Esophagus muscularis mucosa (tissue), 4 donors: ENCODE results near the gene NGEF. TPM values are rescaled to one million over a fixed set of nuclear protein-coding genes. Genes with fewer than 3 reads are reported as not detected.

Source experiments
- DNase-seq: peaks from one replicate; pipeline ENCODE4 v3.0.0-alpha.2; 2017; ENCODE audit errors: extremely low spot score
- H3K27ac ChIP-seq, 4 donors: fragments of 200-600 bp; sonication (generic); replicated peaks in 1 of 4; 1 replicate in 3 of 4; 2 replicates in 1 of 4; pipeline ENCODE4 v1.5.1; 2016 to 2019; ENCODE audit warnings: mild to moderate bottlenecking in 1 of 4
- H3K27me3 ChIP-seq, 4 donors: fragments of 200-600 bp; sonication (generic); one replicate each; pipeline versions ENCODE4 v1.5.1 to v1.6.0; 2016 to 2019
- H3K36me3 ChIP-seq, 4 donors: fragments of 200-600 bp; sonication (generic); one replicate each; pipeline ENCODE4 v1.5.1; 2016 to 2019
- H3K4me1 ChIP-seq, 4 donors: fragments of 200-600 bp; sonication (generic); one replicate each; pipeline ENCODE4 v1.5.1; 2016 to 2019
- H3K4me3 ChIP-seq, 4 donors: fragments of 200-600 bp; sonication (generic); 1 replicate in 2 of 4; 2 replicates in 2 of 4; pipeline ENCODE4 v1.5.1; 2016 to 2019; ENCODE audit warnings: mild to moderate bottlenecking in 4 of 4, moderate library complexity in 1 of 4
- H3K9me3 ChIP-seq, 4 donors: fragments of 200-600 bp; sonication (generic); 1 replicate in 3 of 4; 2 replicates in 1 of 4; pipeline ENCODE4 v1.5.1; 2016 to 2019
- EP300 ChIP-seq: sonication (generic); formaldehyde crosslinking; IDR thresholded peaks from one replicate; pipeline ENCODE4 v1.6.1; 2017; ENCODE audit warnings: antibody characterized with exemption
- POLR2A ChIP-seq: fragments of 450-650 bp; IDR thresholded peaks from one replicate; pipeline ENCODE4 v1.6.1; 2017; ENCODE audit warnings: antibody characterized with exemption, moderate library complexity, mild to moderate bottlenecking, low read depth
- POLR2AphosphoS5 ChIP-seq, 2 donors: sonication (generic); formaldehyde crosslinking; IDR thresholded peaks; one replicate each; pipeline ENCODE4 v1.6.1; 2017; ENCODE audit warnings: antibody characterized with exemption in 2 of 2
- WGBS: methylation state at CpG from one replicate; pipeline ENCODE4 v1.1.5; 2018; 5-methylcytosine and 5-hydroxymethylcytosine counted together
- intact Hi-C: fragments of 100-400 bp; cut with DNase I; formaldehyde crosslinking; loops from one replicate; pipeline ENCODE4 v1.15.1; 2023
- total RNA-seq, 4 donors: library from RNA; depleted of rRNA; stranded (reverse); fragments of >200 nt; gene quantifications; one replicate each; pipeline versions ENCODE4 v1.1.0 to v1.2.1, GENCODE V29; 2016
- TF ChIP-seq, protein P1 (sequence below), 3 experiments: fragments of 200-600 bp in 2 of 3; fragments of 450-650 bp in 1 of 3; sonication (generic) in 2 of 3; IDR thresholded peaks; one replicate each; pipeline ENCODE4 v1.5.1; 2017 to 2019; ENCODE audit warnings: antibody characterized with exemption in 3 of 3, mild to moderate bottlenecking in 2 of 3, moderate library complexity in 1 of 3

Gene NGEF
- total RNA-seq, 4 donors from 2014 or later: 0.33 to 0.98 (median 0.52) TPM; not detected in 1

DNA sequence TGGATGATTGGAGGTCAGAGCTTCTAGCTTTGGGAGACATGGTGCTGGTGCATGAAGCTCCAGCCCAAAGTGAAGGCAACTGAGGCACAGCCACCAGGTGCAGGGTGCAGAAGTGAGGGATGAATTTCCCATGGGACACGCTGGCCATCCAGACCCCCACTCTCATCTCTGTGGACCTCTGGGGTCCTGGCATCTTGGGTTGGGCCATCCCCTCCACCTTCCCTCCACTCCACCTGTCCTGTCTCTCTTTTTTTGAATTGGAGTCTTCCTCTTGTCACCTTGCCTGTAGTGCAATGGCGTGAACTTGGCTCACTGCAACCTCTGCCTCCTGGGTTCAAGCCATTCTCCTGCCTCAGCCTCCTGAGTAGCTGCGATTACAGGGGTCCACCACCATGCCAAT is 3.4 kb downstream of the NGEF start:
- H3K4me1 ChIP-seq: no peaks in the 10 kb centered on the region
- H3K36me3 ChIP-seq: no peaks in the 10 kb centered on the region
- no peak overlapping the region for H3K4me3 ChIP-seq
- intact Hi-C loops: no loop called here
- no peaks in the 10 kb centered on the region for H3K27me3 ChIP-seq
- DNase-seq: no peak
- 100% methylated on average over 3 of the region's 3 CpGs for WGBS
- TF ChIP-seq EP300: no peak
- TF ChIP-seq, protein P1, sequence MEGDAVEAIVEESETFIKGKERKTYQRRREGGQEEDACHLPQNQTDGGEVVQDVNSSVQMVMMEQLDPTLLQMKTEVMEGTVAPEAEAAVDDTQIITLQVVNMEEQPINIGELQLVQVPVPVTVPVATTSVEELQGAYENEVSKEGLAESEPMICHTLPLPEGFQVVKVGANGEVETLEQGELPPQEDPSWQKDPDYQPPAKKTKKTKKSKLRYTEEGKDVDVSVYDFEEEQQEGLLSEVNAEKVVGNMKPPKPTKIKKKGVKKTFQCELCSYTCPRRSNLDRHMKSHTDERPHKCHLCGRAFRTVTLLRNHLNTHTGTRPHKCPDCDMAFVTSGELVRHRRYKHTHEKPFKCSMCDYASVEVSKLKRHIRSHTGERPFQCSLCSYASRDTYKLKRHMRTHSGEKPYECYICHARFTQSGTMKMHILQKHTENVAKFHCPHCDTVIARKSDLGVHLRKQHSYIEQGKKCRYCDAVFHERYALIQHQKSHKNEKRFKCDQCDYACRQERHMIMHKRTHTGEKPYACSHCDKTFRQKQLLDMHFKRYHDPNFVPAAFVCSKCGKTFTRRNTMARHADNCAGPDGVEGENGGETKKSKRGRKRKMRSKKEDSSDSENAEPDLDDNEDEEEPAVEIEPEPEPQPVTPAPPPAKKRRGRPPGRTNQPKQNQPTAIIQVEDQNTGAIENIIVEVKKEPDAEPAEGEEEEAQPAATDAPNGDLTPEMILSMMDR (IDR thresholded peaks at IDR 0.05): no peak
- TF ChIP-seq POLR2A: no peak
- no peak for TF ChIP-seq POLR2AphosphoS5 (IDR thresholded peaks at IDR 0.05)
- no peaks in the 10 kb centered on the region for H3K9me3 ChIP-seq
- H3K27ac ChIP-seq: no peak overlapping the region

DNA sequence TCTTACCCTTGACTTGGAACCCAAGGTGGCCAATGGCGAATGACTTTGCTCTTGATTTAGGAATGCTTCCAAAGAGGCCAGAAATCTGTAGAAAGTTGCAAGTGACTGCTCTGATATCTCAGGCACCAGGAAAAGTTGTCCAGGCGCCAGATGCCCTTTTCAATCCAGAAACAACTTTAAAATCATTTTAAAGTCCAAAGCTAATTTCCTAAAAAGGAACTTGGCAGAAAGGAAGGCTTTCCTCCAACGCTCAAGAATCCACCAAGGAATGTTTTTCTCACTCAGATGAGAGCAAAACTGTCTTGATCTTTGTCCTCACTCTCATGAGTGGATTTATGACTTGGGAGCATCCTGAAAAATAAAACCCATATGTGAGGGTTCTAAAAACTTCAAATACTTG is 5.3 kb downstream of the NGEF start:
- DNase-seq: no peak
- Histone ChIP-seq H3K9me3 (no peaks in the 10 kb centered on the region), H3K36me3 (no peaks in the 10 kb centered on the region), H3K4me1 (no peaks in the 10 kb centered on the region), H3K27ac (no peak overlapping the region), H3K27me3 (no peaks in the 10 kb centered on the region), H3K4me3 (no peak overlapping the region)
- TF ChIP-seq, protein P1 (IDR thresholded peaks at IDR 0.05): no peak
- TF ChIP-seq POLR2AphosphoS5 (IDR thresholded peaks at IDR 0.05): no peak
- WGBS: 40% methylated on average over 3 of the region's 3 CpGs
- intact Hi-C loops: no loop called here

DNA sequence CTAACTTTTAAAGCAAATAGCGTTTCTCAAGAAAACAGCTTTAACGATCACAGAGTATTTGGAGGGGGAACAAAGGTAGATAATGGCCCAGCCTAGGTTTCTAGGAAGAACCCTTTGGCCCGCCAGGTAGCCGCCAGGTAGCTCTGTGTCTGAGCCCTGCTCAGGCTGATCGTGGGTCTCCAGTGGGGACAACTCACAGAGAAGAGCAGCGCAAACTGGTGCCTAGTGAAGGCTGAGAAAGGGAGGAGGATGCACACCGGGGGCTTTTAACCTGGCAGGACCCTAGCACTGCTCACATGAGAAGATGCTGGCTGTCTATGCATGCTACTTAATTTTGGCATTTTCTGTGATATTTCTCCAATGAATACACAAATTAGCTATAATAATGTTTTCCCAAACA is 5.8 kb downstream of the NGEF start:
- TF ChIP-seq POLR2A (no peak), POLR2AphosphoS5 (IDR thresholded peaks at IDR 0.05) (no peak), EP300 (no peak)
- TF ChIP-seq, protein P1 (IDR thresholded peaks at IDR 0.05): no peak
- DNase-seq: no peak
- no peak overlapping the region for H3K4me3 ChIP-seq
- intact Hi-C loops: no loop called here
- H3K9me3 ChIP-seq: no peaks in the 10 kb centered on the region
- H3K4me1 ChIP-seq: no peaks in the 10 kb centered on the region
- no peaks in the 10 kb centered on the region for H3K27me3 ChIP-seq
- 96% methylated on average over 7 of the region's 7 CpGs for WGBS
- H3K36me3 ChIP-seq: no peaks in the 10 kb centered on the region
- no peak overlapping the region for H3K27ac ChIP-seq

DNA sequence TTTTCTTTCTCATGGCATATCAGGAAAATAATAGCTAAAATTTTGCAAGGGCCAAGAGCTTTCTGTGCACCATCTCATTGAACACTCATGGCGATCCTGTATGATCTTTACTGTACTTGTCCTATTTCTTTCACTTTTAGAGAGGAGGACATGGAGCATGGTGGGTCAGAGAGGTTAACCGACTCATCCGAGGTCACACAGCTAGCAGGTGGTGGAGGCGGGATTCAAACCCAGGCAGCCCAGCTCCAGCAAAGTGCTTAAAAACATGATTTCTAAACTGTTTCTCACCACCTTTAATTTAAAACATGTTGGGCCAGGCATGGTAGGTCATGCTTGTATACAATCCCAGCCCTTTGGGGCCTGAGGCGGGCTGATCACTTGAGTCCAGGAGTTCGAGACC is 6.4 kb downstream of the NGEF start:
- H3K36me3 ChIP-seq: no peaks in the 10 kb centered on the region

DNA sequence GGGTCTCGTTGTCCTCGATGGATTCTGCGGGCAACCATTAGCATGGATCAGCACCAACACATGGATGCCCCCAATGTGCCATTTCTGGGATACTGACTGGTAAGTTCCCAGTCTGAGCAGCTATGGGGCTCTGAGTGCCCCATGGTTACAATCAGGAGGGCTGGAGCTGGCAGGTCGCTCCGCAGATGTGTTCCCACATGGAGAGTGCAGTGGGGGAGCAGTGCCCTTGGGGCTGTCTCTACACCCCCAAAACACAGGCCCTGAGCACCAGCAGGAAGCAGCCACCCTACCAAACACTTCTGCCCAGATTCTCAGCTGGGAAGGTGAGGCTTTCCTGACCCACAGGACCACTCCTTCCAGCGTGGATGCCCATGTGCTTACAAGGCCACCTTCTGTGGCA is 8.0 kb downstream of the NGEF start:
- Histone ChIP-seq H3K36me3 (no peaks in the 10 kb centered on the region), H3K27ac (no peak overlapping the region), H3K9me3 (no peaks in the 10 kb centered on the region), H3K4me3 (no peak overlapping the region), H3K4me1 (no peaks in the 10 kb centered on the region), H3K27me3 (no peaks in the 10 kb centered on the region)
- DNase-seq: no peak
- intact Hi-C loops: no loop called here
- TF ChIP-seq EP300 (no peak), POLR2AphosphoS5 (IDR thresholded peaks at IDR 0.05) (no peak), POLR2A (no peak)
- TF ChIP-seq, protein P1 (IDR thresholded peaks at IDR 0.05): no peak
- 82% methylated on average over 5 of the region's 6 CpGs for WGBS

More for the DNA sequence above, 6.4 kb downstream of the NGEF start:
- no peak for DNase-seq
- no peak overlapping the region for H3K4me3 ChIP-seq
- H3K9me3 ChIP-seq: no peaks in the 10 kb centered on the region
- WGBS: 100% methylated on average over 6 of the region's 6 CpGs
- intact Hi-C loops: no loop called here
- H3K27ac ChIP-seq: no peak overlapping the region
- no peaks in the 10 kb centered on the region for H3K4me1 ChIP-seq
- H3K27me3 ChIP-seq: no peaks in the 10 kb centered on the region
- no peak for TF ChIP-seq POLR2AphosphoS5 (IDR thresholded peaks at IDR 0.05)
